Keratinocyte (primary cell): Measurements from ENCODE around the gene INAVA.

ENCODE experiments used
- CTCF ChIP-seq, 3 experiments: IDR thresholded peaks in 1 of 3; conservative IDR thresholded peaks in 1 of 3; optimal IDR thresholded peaks in 1 of 3; 2 replicates in 2 of 3; 3 replicates in 1 of 3; pipeline versions ENCODE3 to v1.5.1; 2011; ENCODE audit warnings: low read length in 3 of 3, mild to moderate bottlenecking in 3 of 3, moderate library complexity in 2 of 3, control low read depth in 1 of 3, inconsistent platforms in 1 of 3; ENCODE audit not compliant: insufficient read depth in 2 of 3; ENCODE audit errors: extremely low read depth in 1 of 3
- EZH2 ChIP-seq: IDR thresholded peaks from one replicate; pipeline ENCODE4 v1.6.1; 2012; ENCODE audit warnings: inconsistent platforms, mild to moderate bottlenecking, low read length, moderate library complexity

DNA sequence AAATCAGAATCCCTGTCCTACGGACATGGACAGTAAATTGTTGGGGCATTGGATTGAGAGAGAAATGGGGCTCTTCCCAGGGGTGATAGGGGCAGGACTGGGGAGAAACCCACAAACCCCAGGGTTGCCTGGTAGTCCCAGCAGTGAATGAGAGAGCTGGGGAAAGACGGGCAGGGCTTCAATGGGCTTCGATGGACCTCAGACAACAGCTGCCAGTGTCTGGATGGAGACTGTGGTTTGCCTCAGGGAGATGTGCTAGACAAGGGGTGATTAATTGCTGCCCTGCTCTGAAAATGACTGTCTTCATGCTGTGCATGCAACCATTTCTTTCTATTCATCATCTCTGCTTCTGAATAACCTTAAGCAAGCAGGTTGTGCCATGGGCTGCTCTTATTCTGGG is 14.5 kb upstream of the INAVA start:
- TF ChIP-seq CTCF (optimal IDR thresholded peaks at IDR 0.05 in 1 of 3, IDR thresholded peaks at IDR 0.05 in 1 of 3, conservative IDR thresholded peaks at IDR 0.05 in 1 of 3; ENCODE audit: extremely low read depth in 1 of 3, insufficient read depth in 2 of 3, low read length in 3 of 3) (no peak), EZH2 (no peak)
